H1 (cell line): ENCODE data around the gene KRT37.

Experiments used
- CTCF ChIP-seq, 3 experiments: IDR thresholded peaks; 1 replicate in 2 of 3; 2 replicates in 1 of 3; pipeline versions ENCODE4 v1.5.1 to v1.6.1; 2011; ENCODE audit warnings: low read length in 3 of 3, mild to moderate bottlenecking in 3 of 3, inconsistent platforms in 2 of 3, low read depth in 1 of 3, moderate library complexity in 1 of 3; ENCODE audit not compliant: insufficient read depth in 1 of 3; ENCODE audit errors: control extremely low read depth in 1 of 3
- EP300 ChIP-seq, 2 experiments: IDR thresholded peaks; 1 replicate in 1 of 2; 2 replicates in 1 of 2; pipeline ENCODE4 v1.6.1; 2011 to 2012; ENCODE audit warnings: low read depth in 2 of 2, low read length in 2 of 2, mild to moderate bottlenecking in 2 of 2, borderline replicate concordance in 1 of 2, inconsistent platforms in 1 of 2, moderate library complexity in 1 of 2
- EZH2 ChIP-seq: fragments of 200-600 bp; sonication (generic); IDR thresholded peaks from 2 replicates; pipeline ENCODE4 v1.7.1; 2012; ENCODE audit warnings: low read depth, mild to moderate bottlenecking, moderate library complexity, low read length, inconsistent platforms; ENCODE audit not compliant: severe bottlenecking
- POLR2A ChIP-seq, 2 experiments: IDR thresholded peaks; 1 replicate in 1 of 2; 2 replicates in 1 of 2; pipeline ENCODE4 v1.6.1; 2011; ENCODE audit warnings: low read depth in 2 of 2, low read length in 2 of 2, mild to moderate bottlenecking in 2 of 2; ENCODE audit errors: control extremely low read depth in 1 of 2
- POLR2AphosphoS5 ChIP-seq: IDR thresholded peaks from 2 replicates; pipeline ENCODE4 v1.6.1; 2011; ENCODE audit warnings: low read depth, low read length
- TAF1 ChIP-seq: IDR thresholded peaks from 2 replicates; pipeline ENCODE4 v1.6.1; 2011; ENCODE audit warnings: mild to moderate bottlenecking, low read depth, low read length
- ZNF274 ChIP-seq: IDR thresholded peaks from 2 replicates; pipeline ENCODE4 v1.7.0; 2012; ENCODE audit warnings: low read length, borderline replicate concordance; ENCODE audit errors: extremely low read depth

- TF ChIP-seq POLR2A (IDR thresholded peaks at IDR 0.05; ENCODE audit: control extremely low read depth in 1 of 2, low read depth in 2 of 2, low read length in 2 of 2) (no peak), EP300 (IDR thresholded peaks at IDR 0.05; ENCODE audit: borderline replicate concordance in 1 of 2, low read depth in 2 of 2, low read length in 2 of 2) (no peak), TAF1 (no peak), EZH2 (no peak), CTCF (IDR thresholded peaks at IDR 0.05; ENCODE audit: control extremely low read depth in 1 of 3, insufficient read depth in 1 of 3, low read depth in 1 of 3, low read length in 3 of 3) (no peak), POLR2AphosphoS5 (no peak), ZNF274 (no peak)
Measured at GRCh38 chr17:41464173-41464572, 39.8 kb upstream of the KRT37 start.
